Stimulated activated CD8-positive, alpha-beta memory T cell treated with anti-CD3 and anti-CD28 coated beads, Interleukin-15, amount 100 ng/mL, for 1 hour (primary cell): ENCODE results near the gene MMD.
"Not testable (repeated sequence)": the region's sequence is repeated elsewhere in the genome, so short reads cannot be mapped to it uniquely, and the experiment has no call there.

ENCODE experiments used
- DNase-seq: peaks from one replicate; pipeline ENCODE4 v3.0.0-alpha.2; 2020; ENCODE audit warnings: low read depth

MMD gene

GRCh38 chr17:55443904-55444303 lies 22.3 kb upstream of the MMD start:
- DNase-seq: no peak

- DNase-seq: no peak
Observed at GRCh38 chr17:55442953-55443683, 21.5 kb upstream of the MMD start.

GRCh38 chr17:55442462-55442861 lies 20.8 kb upstream of the MMD start:
- no peak for DNase-seq

- DNase-seq: no peak
Observed at GRCh38 chr17:55441544-55441943, 19.9 kb upstream of the MMD start.

GRCh38 chr17:55440391-55440790 lies 18.8 kb upstream of the MMD start:
- no peak for DNase-seq

GRCh38 chr17:55437159-55437605 lies 15.5 kb upstream of the MMD start:
- DNase-seq: no peak

- no peak for DNase-seq
Observed at GRCh38 chr17:55436224-55437158, 14.9 kb upstream of the MMD start.

- no peak for DNase-seq
Observed at GRCh38 chr17:55435408-55435807, 13.8 kb upstream of the MMD start.

GRCh38 chr17:55434721-55435120 lies 13.1 kb upstream of the MMD start:
- DNase-seq: no peak

GRCh38 chr17:55433629-55434422 lies 12.2 kb upstream of the MMD start:
- no peak for DNase-seq

GRCh38 chr17:55433029-55433628 lies 11.5 kb upstream of the MMD start:
- no peak for DNase-seq

GRCh38 chr17:55432358-55433028 lies 10.9 kb upstream of the MMD start:
- no peak for DNase-seq

GRCh38 chr17:55431914-55432313 lies 10.3 kb upstream of the MMD start:
- DNase-seq: not testable (repeated sequence)

GRCh38 chr17:55430541-55431288 lies 9.1 kb upstream of the MMD start:
- no peak for DNase-seq

- DNase-seq: no peak
Observed at GRCh38 chr17:55427587-55427882, 5.9 kb upstream of the MMD start.

GRCh38 chr17:55426851-55427586 lies 5.4 kb upstream of the MMD start:
- no peak for DNase-seq

- no peak for DNase-seq
Observed at GRCh38 chr17:55424893-55425540, 3.4 kb upstream of the MMD start.

GRCh38 chr17:55423535-55423934 lies 1.9 kb upstream of the MMD start:
- no peak for DNase-seq

- DNase-seq: not testable (repeated sequence)
Observed at GRCh38 chr17:55422828-55423164, 1.2 kb upstream of the MMD start.

GRCh38 chr17:55420776-55421178 lies 858 bp downstream of the MMD start:
- no peak for DNase-seq
